ENCODE measurements around the gene ITFG1.

The ITFG1 gene

GRCh38 chr16:47460711-47461597 lies at the start of gene ITFG1, which contains the start of gene PHKB:
Gene ITFG1 (minus strand): TSS chr16:47461063. CDS start chr16:47461045, 18 bp downstream.
Gene PHKB (plus strand): TSS chr16:47461331. CDS start chr16:47461351, 20 bp downstream.
- Mint-ChIP-seq H3K27ac (peak within 1 kb of the TSS; percentile 98), H3K27me3 (no peaks in the 10 kb centered on the region), H3K4me1 (peaks cover 64% of the 10 kb centered on the region), H3K9me3 (no peaks in the 10 kb centered on the region), H3K36me3 (ENCODE audit: low read depth) (peaks cover 7% of the 10 kb centered on the region), H3K4me3 (peak within 1 kb of the TSS; percentile 99)
- ATAC-seq (peak; percentile 94), DNase-seq (peak; percentile 95)

- Mint-ChIP-seq H3K27me3 (no peaks in the 10 kb centered on the region), H3K36me3 (ENCODE audit: low read depth) (peaks cover 32% of the 10 kb centered on the region), H3K4me1 (peaks cover 2% of the 10 kb centered on the region), H3K27ac (no peak overlapping the region), H3K9me3 (no peaks in the 10 kb centered on the region), H3K4me3 (no peak overlapping the region)
- ATAC-seq = no peak
- no peak for DNase-seq
Measured at GRCh38 chr16:47507701-47508100, 46.8 kb upstream of the ITFG1 start.

GRCh38 chr16:47506800-47507199 lies 45.9 kb upstream of the ITFG1 start:
- Mint-ChIP-seq H3K27me3 (no peaks in the 10 kb centered on the region), H3K27ac (no peak overlapping the region), H3K4me1 (peaks cover 2% of the 10 kb centered on the region), H3K4me3 (no peak overlapping the region), H3K9me3 (no peaks in the 10 kb centered on the region), H3K36me3 (ENCODE audit: low read depth) (peaks cover 30% of the 10 kb centered on the region)
- DNase-seq (no peak), ATAC-seq (no peak)

GRCh38 chr16:47504599-47504998 lies 43.7 kb upstream of the ITFG1 start:
- peaks cover 44% of the 10 kb centered on the region for H3K36me3 Mint-ChIP-seq (ENCODE audit: low read depth)
- no peak overlapping the region for H3K27ac Mint-ChIP-seq
- ATAC-seq (no peak), DNase-seq (no peak)
- H3K27me3 Mint-ChIP-seq = no peaks in the 10 kb centered on the region
- no peak overlapping the region for H3K4me3 Mint-ChIP-seq
- H3K9me3 Mint-ChIP-seq = no peaks in the 10 kb centered on the region
- peaks cover 2% of the 10 kb centered on the region for H3K4me1 Mint-ChIP-seq

- DNase-seq (no peak), ATAC-seq (no peak)
- Mint-ChIP-seq H3K27ac (no peak overlapping the region), H3K27me3 (no peaks in the 10 kb centered on the region), H3K4me3 (no peak overlapping the region), H3K9me3 (no peaks in the 10 kb centered on the region), H3K4me1 (peaks cover 2% of the 10 kb centered on the region), H3K36me3 (ENCODE audit: low read depth) (peaks cover 49% of the 10 kb centered on the region)
Measured at GRCh38 chr16:47503936-47504335, 43.1 kb upstream of the ITFG1 start.

GRCh38 chr16:47499700-47500264 lies 38.9 kb upstream of the ITFG1 start:
- no peaks in the 10 kb centered on the region for H3K9me3 Mint-ChIP-seq

GRCh38 chr16:47499080-47499699 lies 38.3 kb upstream of the ITFG1 start:
- peaks cover 35% of the 10 kb centered on the region for H3K36me3 Mint-ChIP-seq (ENCODE audit: low read depth)

More at GRCh38 chr16:47499700-47500264, 38.9 kb upstream of the ITFG1 start:
- H3K27me3 Mint-ChIP-seq = no peaks in the 10 kb centered on the region
- H3K4me1 Mint-ChIP-seq = peaks cover 2% of the 10 kb centered on the region
- DNase-seq (no peak), ATAC-seq (no peak)
- no peak overlapping the region for H3K4me3 Mint-ChIP-seq
- no peak overlapping the region for H3K27ac Mint-ChIP-seq
- peaks cover 41% of the 10 kb centered on the region for H3K36me3 Mint-ChIP-seq (ENCODE audit: low read depth)

GRCh38 chr16:47493381-47494337 lies 32.8 kb upstream of the ITFG1 start:
- Mint-ChIP-seq H3K4me1 (peaks cover 36% of the 10 kb centered on the region), H3K27ac (peak overlapping the region; percentile 35), H3K36me3 (ENCODE audit: low read depth) (peaks cover 26% of the 10 kb centered on the region), H3K27me3 (no peaks in the 10 kb centered on the region), H3K9me3 (peaks cover 4% of the 10 kb centered on the region), H3K4me3 (peak overlapping the region; percentile 42)
- DNase-seq (no peak), ATAC-seq (no peak)

More at GRCh38 chr16:47499080-47499699, 38.3 kb upstream of the ITFG1 start:
- DNase-seq = no peak
- Mint-ChIP-seq H3K27me3 (no peaks in the 10 kb centered on the region), H3K4me3 (no peak overlapping the region), H3K27ac (no peak overlapping the region), H3K4me1 (peaks cover 8% of the 10 kb centered on the region), H3K9me3 (no peaks in the 10 kb centered on the region)
- ATAC-seq = no peak

GRCh38 chr16:47492428-47493377 lies 31.8 kb upstream of the ITFG1 start:
- Mint-ChIP-seq H3K4me3 (peak overlapping the region; percentile 70), H3K4me1 (peaks cover 36% of the 10 kb centered on the region), H3K27me3 (no peaks in the 10 kb centered on the region), H3K27ac (peak overlapping the region; percentile 85), H3K9me3 (peaks cover 14% of the 10 kb centered on the region), H3K36me3 (ENCODE audit: low read depth) (peaks cover 33% of the 10 kb centered on the region)
- ATAC-seq (peak; percentile 86), DNase-seq (peak; percentile 22)

- no peak for DNase-seq
Measured at GRCh38 chr16:47492036-47492427, 31.2 kb upstream of the ITFG1 start.

GRCh38 chr16:47490471-47490870 lies 29.6 kb upstream of the ITFG1 start:
- no peak overlapping the region for H3K27ac Mint-ChIP-seq
- peaks cover 34% of the 10 kb centered on the region for H3K4me1 Mint-ChIP-seq
- no peak for ATAC-seq
- peaks cover 39% of the 10 kb centered on the region for H3K36me3 Mint-ChIP-seq (ENCODE audit: low read depth)
- no peak overlapping the region for H3K4me3 Mint-ChIP-seq
- peaks cover 14% of the 10 kb centered on the region for H3K9me3 Mint-ChIP-seq
- no peak for DNase-seq
- no peaks in the 10 kb centered on the region for H3K27me3 Mint-ChIP-seq

More at GRCh38 chr16:47492036-47492427, 31.2 kb upstream of the ITFG1 start:
- H3K27ac Mint-ChIP-seq = peak overlapping the region; percentile 33
- H3K36me3 Mint-ChIP-seq (ENCODE audit: low read depth) = peaks cover 37% of the 10 kb centered on the region
- peaks cover 36% of the 10 kb centered on the region for H3K4me1 Mint-ChIP-seq
- no peak for ATAC-seq
- H3K27me3 Mint-ChIP-seq = no peaks in the 10 kb centered on the region
- H3K4me3 Mint-ChIP-seq = no peak overlapping the region
- H3K9me3 Mint-ChIP-seq = peaks cover 14% of the 10 kb centered on the region

GRCh38 chr16:47488051-47488450 lies 27.2 kb upstream of the ITFG1 start:
- Mint-ChIP-seq H3K27ac (no peak overlapping the region), H3K36me3 (ENCODE audit: low read depth) (peaks cover 41% of the 10 kb centered on the region), H3K4me3 (no peak overlapping the region), H3K27me3 (no peaks in the 10 kb centered on the region), H3K4me1 (peaks cover 37% of the 10 kb centered on the region), H3K9me3 (peaks cover 14% of the 10 kb centered on the region)
- ATAC-seq (no peak), DNase-seq (no peak)

- Mint-ChIP-seq H3K36me3 (ENCODE audit: low read depth) (peaks cover 41% of the 10 kb centered on the region), H3K4me1 (peaks cover 27% of the 10 kb centered on the region), H3K27me3 (no peaks in the 10 kb centered on the region), H3K27ac (no peak overlapping the region), H3K4me3 (no peak overlapping the region), H3K9me3 (peaks cover 14% of the 10 kb centered on the region)
- ATAC-seq (no peak), DNase-seq (no peak)
Measured at GRCh38 chr16:47486856-47487255, 26.0 kb upstream of the ITFG1 start.
